Peyer's patch (tissue), 4 donors: Measurements from ENCODE around the gene ZBTB20.

Source experiments
- POLR2A ChIP-seq, 2 donors: fragments of 450-650 bp; IDR thresholded peaks; one replicate each; pipeline ENCODE4 v1.5.1; 2017; ENCODE audit warnings: antibody characterized with exemption in 2 of 2, mild to moderate bottlenecking in 2 of 2, moderate library complexity in 2 of 2
- TF ChIP-seq, protein P1 (sequence below), 6 experiments: fragments of 450-650 bp in 4 of 6; fragments of 200-600 bp in 2 of 6; sonication (generic) in 1 of 6; IDR thresholded peaks; one replicate each; pipeline ENCODE4 v1.5.1; 2017 to 2019; ENCODE audit warnings: antibody characterized with exemption in 6 of 6, mild to moderate bottlenecking in 3 of 6, moderate library complexity in 1 of 6

DNA sequence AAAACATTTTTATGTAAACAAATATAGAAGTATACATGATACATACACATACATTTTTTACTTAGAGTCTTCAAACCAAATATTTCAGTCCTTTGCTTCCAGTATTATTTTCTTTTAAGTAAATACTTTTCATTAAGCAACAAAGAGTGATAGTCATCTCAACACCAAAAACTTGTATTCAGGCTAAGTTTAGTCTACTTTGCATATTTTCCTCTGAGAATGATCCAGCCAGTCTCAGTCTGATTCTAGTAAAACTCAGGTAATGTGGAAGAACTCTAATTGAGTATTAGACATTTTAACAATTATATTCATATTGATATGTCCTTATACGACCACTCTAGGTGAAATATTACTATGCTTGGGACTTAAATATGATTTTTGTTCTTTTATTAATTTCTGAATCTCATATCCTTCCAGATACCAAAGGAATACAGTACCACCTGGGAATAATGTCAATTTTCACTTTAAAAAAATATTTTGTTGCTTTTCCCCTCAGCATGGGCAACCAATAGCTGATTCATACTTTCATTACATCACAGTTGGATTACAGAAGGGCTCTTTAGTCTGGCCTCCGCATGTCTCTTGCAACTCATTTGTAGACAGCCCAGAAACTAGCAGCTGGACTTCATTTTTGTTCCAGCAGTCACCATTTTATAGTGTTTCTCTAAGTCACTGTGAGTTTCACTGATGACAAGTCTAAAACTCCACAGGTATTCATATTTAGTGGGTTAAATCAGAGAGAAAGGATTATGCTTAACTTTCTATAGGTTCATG lies 390.4 kb downstream of the ZBTB20 start:
- no peak for TF ChIP-seq POLR2A (IDR thresholded peaks at IDR 0.05)
- TF ChIP-seq, protein P1, sequence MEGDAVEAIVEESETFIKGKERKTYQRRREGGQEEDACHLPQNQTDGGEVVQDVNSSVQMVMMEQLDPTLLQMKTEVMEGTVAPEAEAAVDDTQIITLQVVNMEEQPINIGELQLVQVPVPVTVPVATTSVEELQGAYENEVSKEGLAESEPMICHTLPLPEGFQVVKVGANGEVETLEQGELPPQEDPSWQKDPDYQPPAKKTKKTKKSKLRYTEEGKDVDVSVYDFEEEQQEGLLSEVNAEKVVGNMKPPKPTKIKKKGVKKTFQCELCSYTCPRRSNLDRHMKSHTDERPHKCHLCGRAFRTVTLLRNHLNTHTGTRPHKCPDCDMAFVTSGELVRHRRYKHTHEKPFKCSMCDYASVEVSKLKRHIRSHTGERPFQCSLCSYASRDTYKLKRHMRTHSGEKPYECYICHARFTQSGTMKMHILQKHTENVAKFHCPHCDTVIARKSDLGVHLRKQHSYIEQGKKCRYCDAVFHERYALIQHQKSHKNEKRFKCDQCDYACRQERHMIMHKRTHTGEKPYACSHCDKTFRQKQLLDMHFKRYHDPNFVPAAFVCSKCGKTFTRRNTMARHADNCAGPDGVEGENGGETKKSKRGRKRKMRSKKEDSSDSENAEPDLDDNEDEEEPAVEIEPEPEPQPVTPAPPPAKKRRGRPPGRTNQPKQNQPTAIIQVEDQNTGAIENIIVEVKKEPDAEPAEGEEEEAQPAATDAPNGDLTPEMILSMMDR (IDR thresholded peaks at IDR 0.05), result no peak
